Psoas muscle (tissue), 8 donors: ENCODE measurements around the gene ISLR2. TPM values are rescaled to one million over a fixed set of nuclear protein-coding genes. Genes with fewer than 3 reads are reported as not detected.

Experiments used
- ATAC-seq, 4 donors: fragments of 200-7000 bp; cut with Tn5 transposase; one replicate each; pipeline ENCODE4 v1.9.1; 2020; ENCODE audit warnings: moderate library complexity in 3 of 4, mild to moderate bottlenecking in 2 of 4
- DNase-seq, 2 donors: peaks; one replicate each; pipeline ENCODE4 v3.0.0-alpha.2; 2020
- H3K27ac ChIP-seq: fragments of 200-600 bp; one replicate; pipeline ENCODE4 v1.8.0; 2022
- H3K27me3 ChIP-seq, 3 donors: fragments of 200-600 bp in 1 of 3; one replicate each; pipeline versions ENCODE4 v1.6.1 to v1.8.0; 2013 to 2022; ENCODE audit warnings: low read length in 2 of 3, mild to moderate bottlenecking in 2 of 3, moderate library complexity in 1 of 3; ENCODE audit not compliant: insufficient read depth in 3 of 3
- H3K36me3 ChIP-seq, 2 donors: fragments of 200-600 bp in 1 of 2; one replicate each; pipeline versions ENCODE4 v1.6.1 to v1.8.0; 2013 to 2022; ENCODE audit warnings: low read depth in 1 of 2, mild to moderate bottlenecking in 1 of 2, moderate library complexity in 1 of 2; ENCODE audit not compliant: insufficient read depth in 1 of 2
- H3K4me1 ChIP-seq: fragments of 200-600 bp; one replicate; pipeline ENCODE4 v1.8.0; 2022
- H3K4me3 ChIP-seq: fragments of 200-600 bp; one replicate; pipeline ENCODE4 v1.8.0; 2022; ENCODE audit warnings: mild to moderate bottlenecking
- H3K9me3 ChIP-seq: fragments of 200-600 bp; one replicate; pipeline ENCODE4 v1.8.0; 2022
- whole genome bisulfite sequencing, 3 donors: extraction: QIAGEN DNeasy Blood & Tissue Kit; methylation state at CpG; one replicate each; pipeline versions ENCODE4 v1.1.6 to v1.1.7; 2013; 5-methylcytosine and 5-hydroxymethylcytosine counted together
- intact Hi-C, 2 donors: fragments of 100-400 bp; cut with DNase I; formaldehyde crosslinking; loops; one replicate each; pipeline versions ENCODE4 v1.11.0 to v1.14.2; 2022
- polyA plus RNA-seq, 3 donors: library from polyadenylated mRNA; stranded (reverse); fragments of 200-250 nt; gene quantifications; one replicate each; pipeline ENCODE4 v1.2.3, GENCODE V29; 2013
- total RNA-seq, 4 donors: library from RNA; stranded (reverse); fragmentation: NEBNext Ultra II Directional in 2 of 4; extraction: Animal tissue kit (Norgen Biotek cat#: 25700) in 2 of 4; gene quantifications; one replicate each; pipeline versions ENCODE4 v1.2.1 to v1.2.4, GENCODE V29; 2021 to 2023
- TF ChIP-seq, protein P1 (sequence below): fragments of 200-600 bp; IDR thresholded peaks from one replicate; pipeline ENCODE4 v1.8.0; 2022; ENCODE audit warnings: antibody characterized with exemption
- donor health status: healthy with polysubstance abuse.
- donor health status: DM: no; HTN: no; CAD: no; lungs with moderate emphysema.
- donor health status: Bipolar disorder and iron deficiency.
- donor health status: healthy.
- donor health status: DM: yes; HTN: yes; CAD: no.
- donor health status: DM: no; HTN: no; CAD: no.
- donor health status: DM: no; HTN: no; CAD: no.
- donor health status: DM: yes; HTN: yes; CAD: no.

The ISLR2 gene
- total and polyA plus RNA-seq, 7 donors: 1.1 to 2.2 (median 1.4) TPM

DNA sequence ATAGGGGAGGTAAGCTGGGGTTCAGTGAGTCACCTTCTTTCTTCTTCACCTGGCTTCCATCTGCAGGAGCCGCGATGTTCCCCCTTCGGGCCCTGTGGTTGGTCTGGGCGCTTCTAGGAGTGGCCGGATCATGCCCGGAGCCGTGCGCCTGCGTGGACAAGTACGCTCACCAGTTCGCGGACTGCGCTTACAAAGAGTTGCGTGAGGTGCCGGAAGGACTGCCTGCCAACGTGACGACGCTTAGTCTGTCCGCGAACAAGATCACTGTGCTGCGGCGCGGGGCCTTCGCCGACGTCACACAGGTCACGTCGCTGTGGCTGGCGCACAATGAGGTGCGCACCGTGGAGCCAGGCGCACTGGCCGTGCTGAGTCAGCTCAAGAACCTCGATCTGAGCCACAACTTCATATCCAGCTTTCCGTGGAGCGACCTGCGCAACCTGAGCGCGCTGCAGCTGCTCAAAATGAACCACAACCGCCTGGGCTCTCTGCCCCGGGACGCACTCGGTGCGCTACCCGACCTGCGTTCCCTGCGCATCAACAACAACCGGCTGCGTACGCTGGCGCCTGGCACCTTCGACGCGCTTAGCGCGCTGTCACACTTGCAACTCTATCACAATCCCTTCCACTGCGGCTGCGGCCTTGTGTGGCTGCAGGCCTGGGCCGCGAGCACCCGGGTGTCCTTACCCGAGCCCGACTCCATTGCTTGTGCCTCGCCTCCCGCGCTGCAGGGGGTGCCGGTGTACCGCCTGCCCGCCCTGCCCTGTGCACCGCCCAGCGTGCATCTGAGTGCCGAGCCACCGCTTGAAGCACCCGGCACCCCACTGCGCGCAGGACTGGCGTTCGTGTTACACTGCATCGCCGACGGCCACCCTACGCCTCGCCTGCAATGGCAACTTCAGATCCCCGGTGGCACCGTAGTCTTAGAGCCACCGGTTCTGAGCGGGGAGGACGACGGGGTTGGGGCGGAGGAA is 2.6 kb downstream of the ISLR2 start:
- H3K27me3 ChIP-seq: peaks cover 0 to 95% (median 52%) of the 10 kb centered on the region in 3 donors
- H3K36me3 ChIP-seq: no peaks in the 10 kb centered on the region
- H3K4me3 ChIP-seq: no peak overlapping the region
- TF ChIP-seq, protein P1, sequence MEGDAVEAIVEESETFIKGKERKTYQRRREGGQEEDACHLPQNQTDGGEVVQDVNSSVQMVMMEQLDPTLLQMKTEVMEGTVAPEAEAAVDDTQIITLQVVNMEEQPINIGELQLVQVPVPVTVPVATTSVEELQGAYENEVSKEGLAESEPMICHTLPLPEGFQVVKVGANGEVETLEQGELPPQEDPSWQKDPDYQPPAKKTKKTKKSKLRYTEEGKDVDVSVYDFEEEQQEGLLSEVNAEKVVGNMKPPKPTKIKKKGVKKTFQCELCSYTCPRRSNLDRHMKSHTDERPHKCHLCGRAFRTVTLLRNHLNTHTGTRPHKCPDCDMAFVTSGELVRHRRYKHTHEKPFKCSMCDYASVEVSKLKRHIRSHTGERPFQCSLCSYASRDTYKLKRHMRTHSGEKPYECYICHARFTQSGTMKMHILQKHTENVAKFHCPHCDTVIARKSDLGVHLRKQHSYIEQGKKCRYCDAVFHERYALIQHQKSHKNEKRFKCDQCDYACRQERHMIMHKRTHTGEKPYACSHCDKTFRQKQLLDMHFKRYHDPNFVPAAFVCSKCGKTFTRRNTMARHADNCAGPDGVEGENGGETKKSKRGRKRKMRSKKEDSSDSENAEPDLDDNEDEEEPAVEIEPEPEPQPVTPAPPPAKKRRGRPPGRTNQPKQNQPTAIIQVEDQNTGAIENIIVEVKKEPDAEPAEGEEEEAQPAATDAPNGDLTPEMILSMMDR: no peak
- H3K9me3 ChIP-seq: no peaks in the 10 kb centered on the region
- peaks cover 3% of the 10 kb centered on the region for H3K4me1 ChIP-seq
- intact Hi-C loops: no loop called here
- ATAC-seq: no peak
- DNase-seq: peak in 1 of 2 donors; percentile 45
- no peak overlapping the region for H3K27ac ChIP-seq
- WGBS, 3 donors: 23 to 25% (median 24%) methylated on average over 90 of the region's 90 CpGs

DNA sequence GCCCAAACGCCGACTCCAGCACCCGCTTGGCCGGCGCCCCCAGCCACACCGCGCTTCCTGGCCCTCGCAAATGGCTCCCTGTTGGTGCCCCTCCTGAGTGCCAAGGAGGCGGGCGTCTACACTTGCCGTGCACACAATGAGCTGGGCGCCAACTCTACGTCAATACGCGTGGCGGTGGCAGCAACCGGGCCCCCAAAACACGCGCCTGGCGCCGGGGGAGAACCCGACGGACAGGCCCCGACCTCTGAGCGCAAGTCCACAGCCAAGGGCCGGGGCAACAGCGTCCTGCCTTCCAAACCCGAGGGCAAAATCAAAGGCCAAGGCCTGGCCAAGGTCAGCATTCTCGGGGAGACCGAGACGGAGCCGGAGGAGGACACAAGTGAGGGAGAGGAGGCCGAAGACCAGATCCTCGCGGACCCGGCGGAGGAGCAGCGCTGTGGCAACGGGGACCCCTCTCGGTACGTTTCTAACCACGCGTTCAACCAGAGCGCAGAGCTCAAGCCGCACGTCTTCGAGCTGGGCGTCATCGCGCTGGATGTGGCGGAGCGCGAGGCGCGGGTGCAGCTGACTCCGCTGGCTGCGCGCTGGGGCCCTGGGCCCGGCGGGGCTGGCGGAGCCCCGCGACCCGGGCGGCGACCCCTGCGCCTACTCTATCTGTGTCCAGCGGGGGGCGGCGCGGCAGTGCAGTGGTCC is 3.5 kb downstream of the ISLR2 start:
- ATAC-seq: no peak
- TF ChIP-seq, protein P1: no peak
- intact Hi-C loops: no loop called here
- no peaks in the 10 kb centered on the region for H3K4me1 ChIP-seq
- no peak overlapping the region for H3K4me3 ChIP-seq
- H3K27me3 ChIP-seq: peaks cover 0 to 86% (median 51%) of the 10 kb centered on the region in 3 donors
- no peaks in the 10 kb centered on the region for H3K9me3 ChIP-seq
- DNase-seq: no peak
- no peak overlapping the region for H3K27ac ChIP-seq
- WGBS, 3 donors: 23 to 35% (median 25%) methylated on average over 65 to 71 of the region's 71 CpGs
- H3K36me3 ChIP-seq: no peaks in the 10 kb centered on the region

DNA sequence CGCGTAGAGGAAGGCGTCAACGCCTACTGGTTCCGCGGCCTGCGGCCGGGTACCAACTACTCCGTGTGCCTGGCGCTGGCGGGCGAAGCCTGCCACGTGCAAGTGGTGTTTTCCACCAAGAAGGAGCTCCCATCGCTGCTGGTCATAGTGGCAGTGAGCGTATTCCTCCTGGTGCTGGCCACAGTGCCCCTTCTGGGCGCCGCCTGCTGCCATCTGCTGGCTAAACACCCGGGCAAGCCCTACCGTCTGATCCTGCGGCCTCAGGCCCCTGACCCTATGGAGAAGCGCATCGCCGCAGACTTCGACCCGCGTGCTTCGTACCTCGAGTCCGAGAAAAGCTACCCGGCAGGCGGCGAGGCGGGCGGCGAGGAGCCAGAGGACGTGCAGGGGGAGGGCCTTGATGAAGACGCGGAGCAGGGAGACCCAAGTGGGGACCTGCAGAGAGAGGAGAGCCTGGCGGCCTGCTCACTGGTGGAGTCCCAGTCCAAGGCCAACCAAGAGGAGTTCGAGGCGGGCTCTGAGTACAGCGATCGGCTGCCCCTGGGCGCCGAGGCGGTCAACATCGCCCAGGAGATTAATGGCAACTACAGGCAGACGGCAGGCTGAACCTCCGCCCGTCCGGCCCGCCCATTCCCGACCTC is 4.1 kb downstream of the ISLR2 start:
- Histone ChIP-seq H3K36me3 (no peaks in the 10 kb centered on the region), H3K27me3 (peaks cover 0 to 83% (median 44%) of the 10 kb centered on the region in 3 donors), H3K9me3 (no peaks in the 10 kb centered on the region), H3K4me3 (no peak overlapping the region), H3K27ac (no peak overlapping the region), H3K4me1 (no peaks in the 10 kb centered on the region)
- peak in 3 of 4 donors; percentile 70 to 73 (median 71) for ATAC-seq
- intact Hi-C loops: no loop called here
- 30 to 36% (median 34%) methylated on average over 46 to 53 of the region's 53 CpGs for WGBS, 3 donors
- TF ChIP-seq, protein P1: peak; percentile 46
- DNase-seq: peak; percentile 40 to 78

DNA sequence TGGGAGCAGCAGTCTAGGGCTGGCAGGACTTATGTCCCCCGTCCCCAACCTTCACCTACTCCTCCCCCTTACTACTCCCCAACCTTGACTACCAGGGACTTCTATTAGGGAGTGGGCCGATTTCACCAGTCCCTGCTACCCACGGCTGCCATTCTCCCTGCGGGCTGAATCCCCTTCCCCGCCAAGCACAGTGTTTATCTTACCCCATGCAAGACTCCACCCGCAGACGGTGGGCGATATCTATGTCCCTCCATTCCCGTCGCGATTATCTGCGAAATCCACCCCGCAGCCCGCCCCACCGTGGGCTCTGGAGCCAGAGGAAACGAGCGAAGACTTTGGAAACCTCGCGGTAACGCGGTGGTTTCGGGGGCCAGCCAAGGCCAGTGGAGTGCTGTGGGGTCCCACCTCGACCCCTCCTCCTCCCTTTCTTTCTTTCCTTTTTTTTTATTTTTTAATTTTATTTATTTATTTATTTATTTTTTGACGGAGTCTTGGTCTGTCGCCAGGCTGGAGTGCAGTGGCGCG is 4.7 kb downstream of the ISLR2 start:
- TF ChIP-seq, protein P1: no peak
- Histone ChIP-seq H3K36me3 (no peaks in the 10 kb centered on the region), H3K9me3 (no peaks in the 10 kb centered on the region), H3K27ac (peak overlapping the region; percentile 2), H3K27me3 (peaks cover 0 to 78% (median 41%) of the 10 kb centered on the region in 3 donors), H3K4me1 (no peaks in the 10 kb centered on the region), H3K4me3 (peak overlapping the region; percentile 64)
- intact Hi-C loops: no loop called here
- WGBS, 3 donors: 40 to 49% (median 45%) methylated on average over 27 of the region's 27 CpGs
- ATAC-seq (no peak), DNase-seq (no peak)
